Esophagus muscularis mucosa (tissue), 4 donors: ENCODE measurements around the gene GRM5. TPM values are rescaled to one million over a fixed set of nuclear protein-coding genes. Genes with fewer than 3 reads are reported as not detected.

Source experiments
- DNase-seq: peaks from one replicate; pipeline ENCODE4 v3.0.0-alpha.2; 2017; ENCODE audit errors: extremely low spot score
- H3K27ac ChIP-seq, 4 donors: fragments of 200-600 bp; sonication (generic); replicated peaks in 1 of 4; 1 replicate in 3 of 4; 2 replicates in 1 of 4; pipeline ENCODE4 v1.5.1; 2016 to 2019; ENCODE audit warnings: mild to moderate bottlenecking in 1 of 4
- H3K27me3 ChIP-seq, 4 donors: fragments of 200-600 bp; sonication (generic); one replicate each; pipeline versions ENCODE4 v1.5.1 to v1.6.0; 2016 to 2019
- H3K36me3 ChIP-seq, 4 donors: fragments of 200-600 bp; sonication (generic); one replicate each; pipeline ENCODE4 v1.5.1; 2016 to 2019
- H3K4me1 ChIP-seq, 4 donors: fragments of 200-600 bp; sonication (generic); one replicate each; pipeline ENCODE4 v1.5.1; 2016 to 2019
- H3K4me3 ChIP-seq, 4 donors: fragments of 200-600 bp; sonication (generic); 1 replicate in 2 of 4; 2 replicates in 2 of 4; pipeline ENCODE4 v1.5.1; 2016 to 2019; ENCODE audit warnings: mild to moderate bottlenecking in 4 of 4, moderate library complexity in 1 of 4
- H3K9me3 ChIP-seq, 4 donors: fragments of 200-600 bp; sonication (generic); 1 replicate in 3 of 4; 2 replicates in 1 of 4; pipeline ENCODE4 v1.5.1; 2016 to 2019
- CTCF ChIP-seq, 3 experiments: fragments of 200-600 bp in 2 of 3; fragments of 450-650 bp in 1 of 3; sonication (generic) in 2 of 3; IDR thresholded peaks; one replicate each; pipeline ENCODE4 v1.5.1; 2017 to 2019; ENCODE audit warnings: antibody characterized with exemption in 3 of 3, mild to moderate bottlenecking in 2 of 3, moderate library complexity in 1 of 3
- EP300 ChIP-seq: sonication (generic); formaldehyde crosslinking; IDR thresholded peaks from one replicate; pipeline ENCODE4 v1.6.1; 2017; ENCODE audit warnings: antibody characterized with exemption
- POLR2A ChIP-seq: fragments of 450-650 bp; IDR thresholded peaks from one replicate; pipeline ENCODE4 v1.6.1; 2017; ENCODE audit warnings: antibody characterized with exemption, moderate library complexity, mild to moderate bottlenecking, low read depth
- POLR2AphosphoS5 ChIP-seq, 2 donors: sonication (generic); formaldehyde crosslinking; IDR thresholded peaks; one replicate each; pipeline ENCODE4 v1.6.1; 2017; ENCODE audit warnings: antibody characterized with exemption in 2 of 2
- WGBS: methylation state at CpG from one replicate; pipeline ENCODE4 v1.1.5; 2018; 5-methylcytosine and 5-hydroxymethylcytosine counted together
- intact Hi-C: fragments of 100-400 bp; cut with DNase I; formaldehyde crosslinking; loops from one replicate; pipeline ENCODE4 v1.15.1; 2023
- total RNA-seq, 4 donors: library from RNA; depleted of rRNA; stranded (reverse); fragments of >200 nt; gene quantifications; one replicate each; pipeline versions ENCODE4 v1.1.0 to v1.2.1, GENCODE V29; 2016

GRM5 gene
- total RNA-seq, 4 donors from 2014 or later = not detected

- Histone ChIP-seq H3K4me3 (no peak overlapping the region), H3K36me3 (no peaks in the 10 kb centered on the region), H3K27me3 (no peaks in the 10 kb centered on the region), H3K4me1 (no peaks in the 10 kb centered on the region), H3K9me3 (no peaks in the 10 kb centered on the region), H3K27ac (no peak overlapping the region)
- WGBS = 60% methylated on average over 3 of the region's 3 CpGs
- intact Hi-C loops = no loop called here
- no peak for DNase-seq
- TF ChIP-seq POLR2A = no peak
- TF ChIP-seq CTCF (IDR thresholded peaks at IDR 0.05) = no peak
- TF ChIP-seq POLR2AphosphoS5 (IDR thresholded peaks at IDR 0.05) = no peak
- TF ChIP-seq EP300 = no peak
Measured at GRCh38 chr11:88810420-88811097, 255.2 kb downstream of the GRM5 start.

DNA sequence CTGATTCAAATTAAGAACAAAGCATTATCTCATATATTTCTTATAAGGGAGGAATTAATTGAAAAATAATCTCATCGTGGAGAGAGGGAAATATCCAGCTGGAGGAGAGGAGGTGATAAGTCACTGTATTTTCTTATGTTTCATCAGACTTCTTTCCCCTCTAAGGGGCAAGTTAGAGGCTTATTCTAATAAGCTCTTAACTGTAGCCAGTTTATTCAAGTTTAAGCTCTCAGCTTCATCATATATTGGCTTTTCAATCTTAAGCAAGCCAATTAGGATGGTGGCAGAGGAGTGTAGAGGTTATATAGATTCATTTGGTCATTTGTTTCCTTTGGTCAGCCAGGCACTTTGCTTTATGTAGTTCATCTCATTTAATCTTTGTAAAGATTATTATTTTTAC, 256.7 kb downstream of the GRM5 start:
- H3K36me3 ChIP-seq = no peaks in the 10 kb centered on the region
- no peaks in the 10 kb centered on the region for H3K9me3 ChIP-seq
- no peak for DNase-seq
- intact Hi-C loops = no loop called here
- no peaks in the 10 kb centered on the region for H3K27me3 ChIP-seq
- TF ChIP-seq EP300 = no peak
- TF ChIP-seq POLR2AphosphoS5 (IDR thresholded peaks at IDR 0.05) = no peak
- TF ChIP-seq POLR2A = no peak
- TF ChIP-seq CTCF (IDR thresholded peaks at IDR 0.05) = no peak
- 80% methylated on average over 1 of the region's 1 CpG for WGBS
- no peaks in the 10 kb centered on the region for H3K4me1 ChIP-seq
- H3K27ac ChIP-seq = no peak overlapping the region
- H3K4me3 ChIP-seq = no peak overlapping the region

DNA sequence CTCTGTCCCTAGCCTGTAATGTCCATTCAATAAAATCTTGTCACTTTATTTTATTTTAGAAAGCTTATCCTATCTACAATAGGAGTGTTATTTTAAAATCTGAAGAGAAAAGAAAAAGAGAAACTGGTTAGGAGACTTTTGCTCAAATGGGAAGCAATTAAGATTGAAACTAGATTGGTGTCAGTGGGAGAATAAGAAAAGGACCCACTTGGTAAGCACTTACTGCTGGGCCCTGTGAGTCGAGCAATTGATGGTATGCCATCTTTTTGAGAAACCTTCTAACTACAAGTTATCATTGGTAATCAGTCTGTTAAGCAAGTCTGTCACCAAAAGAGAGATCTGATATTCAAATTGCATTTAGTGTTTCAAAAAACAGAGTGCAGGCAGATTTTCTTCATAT, 258.4 kb downstream of the GRM5 start:
- intact Hi-C loops = no loop called here
- no peak for TF ChIP-seq EP300
- TF ChIP-seq CTCF (IDR thresholded peaks at IDR 0.05) = no peak
- TF ChIP-seq POLR2A = no peak
- TF ChIP-seq POLR2AphosphoS5 (IDR thresholded peaks at IDR 0.05) = no peak
- no peak for DNase-seq
- WGBS = 87% methylated on average over 1 of the region's 1 CpG
- no peaks in the 10 kb centered on the region for H3K27me3 ChIP-seq
- H3K27ac ChIP-seq = no peak overlapping the region
- no peaks in the 10 kb centered on the region for H3K36me3 ChIP-seq
- H3K9me3 ChIP-seq = no peaks in the 10 kb centered on the region
- H3K4me3 ChIP-seq = no peak overlapping the region
- no peaks in the 10 kb centered on the region for H3K4me1 ChIP-seq

DNA sequence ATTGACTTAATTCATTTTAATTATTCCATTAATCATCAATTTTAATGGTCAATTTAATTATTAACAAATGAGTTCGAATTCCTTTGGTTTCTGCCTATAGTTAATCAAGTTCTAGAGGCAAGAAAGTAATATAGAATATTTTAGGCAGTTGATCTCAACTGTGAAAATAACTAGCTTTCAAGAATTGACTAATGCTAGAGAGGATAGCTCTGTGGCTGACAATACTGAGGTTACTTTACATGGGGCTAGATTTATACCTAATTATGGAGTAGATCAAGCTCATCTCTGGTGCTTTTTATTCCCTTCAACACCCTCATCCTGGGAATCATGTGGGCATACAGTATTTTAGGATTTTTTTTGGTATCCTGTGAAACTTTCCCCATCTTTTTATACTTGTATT, 259.4 kb downstream of the GRM5 start:
- no peak for TF ChIP-seq CTCF (IDR thresholded peaks at IDR 0.05)
- no peak for TF ChIP-seq POLR2AphosphoS5 (IDR thresholded peaks at IDR 0.05)
- no peak for TF ChIP-seq EP300
- TF ChIP-seq POLR2A = no peak
- 48% methylated on average over 1 of the region's 1 CpG for WGBS
- Histone ChIP-seq H3K27ac (no peak overlapping the region), H3K27me3 (no peaks in the 10 kb centered on the region), H3K4me3 (no peak overlapping the region), H3K9me3 (no peaks in the 10 kb centered on the region), H3K4me1 (no peaks in the 10 kb centered on the region), H3K36me3 (no peaks in the 10 kb centered on the region)
- DNase-seq = no peak
- intact Hi-C loops = no loop called here

DNA sequence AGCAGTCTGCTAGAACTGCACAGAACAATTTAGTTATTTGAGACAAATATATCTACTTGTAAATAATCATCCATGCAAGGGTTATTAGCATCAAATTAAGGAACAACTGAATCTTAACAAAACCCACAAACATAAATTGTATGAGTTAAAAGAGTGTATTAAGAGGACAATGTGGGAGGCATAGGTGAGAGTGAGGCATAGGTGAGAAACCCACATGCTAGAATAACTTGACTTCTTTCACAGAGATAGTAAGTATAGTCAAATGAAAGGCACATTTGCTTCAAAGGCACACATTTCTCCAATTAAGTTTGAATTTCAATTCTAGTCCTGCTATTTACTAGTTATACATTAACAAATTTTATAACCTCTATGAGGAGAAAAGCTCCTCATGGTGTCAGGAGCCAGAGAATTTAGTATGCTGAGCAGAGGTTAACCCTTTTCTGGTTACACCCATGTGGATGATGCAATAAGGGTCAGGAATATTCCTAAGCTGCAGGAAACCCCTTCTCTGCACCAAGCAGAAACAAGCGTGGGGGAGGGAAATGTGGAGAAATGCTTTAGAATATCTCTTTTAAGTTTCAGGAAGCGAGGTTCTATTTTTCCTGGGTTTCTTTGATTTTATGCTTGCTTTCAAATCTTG, 264.2 kb downstream of the GRM5 start:
- H3K27ac ChIP-seq = no peak overlapping the region
- TF ChIP-seq CTCF (IDR thresholded peaks at IDR 0.05) = no peak
- TF ChIP-seq EP300 = no peak
- no peak for TF ChIP-seq POLR2A
- TF ChIP-seq POLR2AphosphoS5 (IDR thresholded peaks at IDR 0.05) = no peak
- H3K36me3 ChIP-seq = no peaks in the 10 kb centered on the region
- no peak for DNase-seq
- H3K4me3 ChIP-seq = no peak overlapping the region
- H3K4me1 ChIP-seq = no peaks in the 10 kb centered on the region
- H3K9me3 ChIP-seq = no peaks in the 10 kb centered on the region
- 80% methylated on average over 2 of the region's 2 CpGs for WGBS
- intact Hi-C loops = no loop called here
- no peaks in the 10 kb centered on the region for H3K27me3 ChIP-seq
